ENCODE measurements around the gene CPVL. TPM values are rescaled to one million over a fixed set of nuclear protein-coding genes. Genes with fewer than 3 reads are reported as not detected.

The CPVL gene
- total RNA-seq, 3 donors from 2014 or later (not counting 1 experiment from before 2014, with no cell fraction given), result 4.9 to 11.6 (median 9.8) TPM

- DNase-seq (no peak), ATAC-seq (no peak)
- Histone ChIP-seq H3K36me3 (ENCODE audit: control insufficient read depth, insufficient read depth, low read length) (no peaks in the 10 kb centered on the region), H3K27ac (ENCODE audit: low read length) (no peak overlapping the region), H3K4me1 (ENCODE audit: control insufficient read depth, insufficient read depth, low read length) (no peaks in the 10 kb centered on the region), H3K9me3 (ENCODE audit: control insufficient read depth, insufficient read depth, low read length) (no peaks in the 10 kb centered on the region), H3K4me3 (ENCODE audit: low read length) (no peak overlapping the region), H3K27me3 (ENCODE audit: control insufficient read depth, insufficient read depth, low read length) (no peaks in the 10 kb centered on the region)
- Mint-ChIP-seq H3K4me3 (no peak overlapping the region), H3K36me3 (no peaks in the 10 kb centered on the region), H3K27ac (no peak overlapping the region), H3K27me3 (ENCODE audit: low read depth in 2 of 2) (peaks cover 9 to 35% of the 10 kb centered on the region in 2 donors), H3K4me1 (no peaks in the 10 kb centered on the region), H3K9me3 (no peaks in the 10 kb centered on the region)
- no peak for TF ChIP-seq CTCF (IDR thresholded peaks at IDR 0.05)
- 89% methylated on average over 12 of the region's 12 CpGs for WGBS (ENCODE audit: insufficient coverage)
- intact Hi-C loops (cut with micrococcal nuclease), result no loop called here
These were observed 146.2 kb downstream of the CPVL start for GRCh38 chr7:28999895-29000716.

DNA sequence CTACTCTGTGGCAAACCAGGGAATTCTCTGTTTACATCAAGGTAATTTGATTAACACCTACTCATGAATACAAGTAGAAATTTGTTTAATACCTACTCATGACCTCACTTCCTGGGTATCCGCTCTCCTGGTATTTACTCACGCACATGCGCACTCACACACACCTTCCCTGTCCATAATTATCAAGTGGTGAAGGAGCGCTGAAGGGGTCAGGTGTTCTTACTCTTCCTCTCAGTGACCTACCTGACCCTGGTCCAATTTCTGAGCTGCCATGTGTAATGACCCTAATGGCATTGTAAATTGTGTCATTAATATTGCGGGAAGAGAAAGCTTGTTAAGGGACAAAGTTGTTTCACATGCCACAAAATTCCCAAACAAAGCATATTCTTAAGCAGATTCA lies 146.9 kb downstream of the CPVL start:
- H3K4me3 ChIP-seq (ENCODE audit: low read length), result no peak overlapping the region
- no peaks in the 10 kb centered on the region for H3K36me3 Mint-ChIP-seq
- DNase-seq, result no peak
- intact Hi-C loops (cut with micrococcal nuclease), result no loop called here
- H3K36me3 ChIP-seq (ENCODE audit: control insufficient read depth, insufficient read depth, low read length), result no peaks in the 10 kb centered on the region
- no peaks in the 10 kb centered on the region for H3K4me1 ChIP-seq (ENCODE audit: control insufficient read depth, insufficient read depth, low read length)
- no peaks in the 10 kb centered on the region for H3K9me3 Mint-ChIP-seq
- ATAC-seq, result no peak
- no peak overlapping the region for H3K4me3 Mint-ChIP-seq
- no peak for TF ChIP-seq CTCF (IDR thresholded peaks at IDR 0.05)
- no peak overlapping the region for H3K27ac Mint-ChIP-seq
- H3K9me3 ChIP-seq (ENCODE audit: control insufficient read depth, insufficient read depth, low read length), result no peaks in the 10 kb centered on the region
- 92% methylated on average over 5 of the region's 5 CpGs for WGBS (ENCODE audit: insufficient coverage)
- H3K27ac ChIP-seq (ENCODE audit: low read length), result no peak overlapping the region
- H3K27me3 ChIP-seq (ENCODE audit: control insufficient read depth, insufficient read depth, low read length), result no peaks in the 10 kb centered on the region
- no peaks in the 10 kb centered on the region for H3K4me1 Mint-ChIP-seq
- peaks cover 9 to 35% of the 10 kb centered on the region in 2 donors for H3K27me3 Mint-ChIP-seq (ENCODE audit: low read depth in 2 of 2)

DNA sequence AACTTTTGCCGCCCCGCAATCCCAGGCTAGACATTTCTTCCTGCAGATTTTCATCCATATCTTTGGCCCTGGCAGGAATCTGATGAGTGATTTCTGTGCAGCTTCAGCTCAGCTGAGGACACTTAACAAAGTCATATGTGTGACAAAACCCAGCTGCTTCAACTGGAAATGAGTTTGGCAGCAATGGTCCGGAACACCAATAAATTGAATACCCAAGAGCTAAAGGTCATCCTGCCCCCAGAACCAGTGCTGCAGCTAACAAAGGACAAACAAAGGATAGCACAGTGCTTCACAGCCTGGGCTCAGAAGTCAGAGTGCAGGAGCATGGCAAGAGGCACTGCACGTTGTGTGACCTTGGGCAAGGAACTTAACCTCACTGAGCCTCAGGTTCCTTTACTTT lies 148.2 kb downstream of the CPVL start:
- intact Hi-C loops (cut with micrococcal nuclease), result no loop called here
- H3K4me3 Mint-ChIP-seq, result no peak overlapping the region
- no peak overlapping the region for H3K27ac Mint-ChIP-seq
- peaks cover 11 to 33% of the 10 kb centered on the region in 2 donors for H3K27me3 Mint-ChIP-seq (ENCODE audit: low read depth in 2 of 2)
- Histone ChIP-seq H3K27ac (ENCODE audit: low read length) (no peak overlapping the region), H3K4me1 (ENCODE audit: control insufficient read depth, insufficient read depth, low read length) (no peaks in the 10 kb centered on the region), H3K4me3 (ENCODE audit: low read length) (no peak overlapping the region), H3K9me3 (ENCODE audit: control insufficient read depth, insufficient read depth, low read length) (no peaks in the 10 kb centered on the region), H3K36me3 (ENCODE audit: control insufficient read depth, insufficient read depth, low read length) (no peaks in the 10 kb centered on the region), H3K27me3 (ENCODE audit: control insufficient read depth, insufficient read depth, low read length) (no peaks in the 10 kb centered on the region)
- 98% methylated on average over 4 of the region's 4 CpGs for WGBS (ENCODE audit: insufficient coverage)
- no peaks in the 10 kb centered on the region for H3K9me3 Mint-ChIP-seq
- TF ChIP-seq CTCF (IDR thresholded peaks at IDR 0.05), result no peak
- DNase-seq, result no peak
- no peaks in the 10 kb centered on the region for H3K36me3 Mint-ChIP-seq
- ATAC-seq, result no peak
- H3K4me1 Mint-ChIP-seq, result no peaks in the 10 kb centered on the region

DNA sequence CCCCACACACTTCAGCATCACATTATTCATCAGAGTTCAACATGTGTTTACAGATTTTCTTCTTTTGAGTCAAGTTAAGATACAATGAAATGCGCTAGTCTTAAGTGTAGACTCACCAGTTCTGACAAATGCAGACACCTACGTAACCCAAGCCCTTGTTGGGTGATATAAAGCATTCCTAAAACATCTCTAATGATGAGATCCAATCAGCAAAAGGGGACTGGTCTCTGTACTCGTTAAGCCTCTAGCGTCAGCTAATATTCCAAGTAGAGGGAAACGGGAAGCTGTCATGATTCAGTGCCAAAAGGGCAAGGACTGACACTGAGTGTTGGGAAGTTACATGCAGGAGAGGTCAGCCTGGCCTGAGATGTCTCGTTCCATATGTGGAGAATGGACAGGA lies 149.5 kb downstream of the CPVL start:
- Mint-ChIP-seq H3K4me1 (no peaks in the 10 kb centered on the region), H3K4me3 (no peak overlapping the region), H3K27me3 (ENCODE audit: low read depth in 2 of 2) (peaks cover 14 to 20% of the 10 kb centered on the region in 2 donors), H3K27ac (no peak overlapping the region), H3K36me3 (no peaks in the 10 kb centered on the region), H3K9me3 (no peaks in the 10 kb centered on the region)
- H3K9me3 ChIP-seq (ENCODE audit: control insufficient read depth, insufficient read depth, low read length), result no peaks in the 10 kb centered on the region
- no peak for ATAC-seq
- H3K27me3 ChIP-seq (ENCODE audit: control insufficient read depth, insufficient read depth, low read length), result no peaks in the 10 kb centered on the region
- H3K4me3 ChIP-seq (ENCODE audit: low read length), result no peak overlapping the region
- DNase-seq, result no peak
- intact Hi-C loops (cut with micrococcal nuclease), result no loop called here
- WGBS (ENCODE audit: insufficient coverage), result 86% methylated on average over 6 of the region's 6 CpGs
- H3K27ac ChIP-seq (ENCODE audit: low read length), result no peak overlapping the region
- H3K36me3 ChIP-seq (ENCODE audit: control insufficient read depth, insufficient read depth, low read length), result no peaks in the 10 kb centered on the region
- no peaks in the 10 kb centered on the region for H3K4me1 ChIP-seq (ENCODE audit: control insufficient read depth, insufficient read depth, low read length)
- TF ChIP-seq CTCF (IDR thresholded peaks at IDR 0.05), result no peak

Measured in natural killer cell (primary cell).